GM15510 (cell line): ENCODE data around the gene CCL22.

Source experiments
- POLR2A ChIP-seq: IDR thresholded peaks from 3 replicates; pipeline ENCODE4 v1.6.1; 2011; ENCODE audit warnings: borderline replicate concordance; ENCODE audit not compliant: insufficient read length; ENCODE audit errors: extremely low read depth

The CCL22 gene

DNA sequence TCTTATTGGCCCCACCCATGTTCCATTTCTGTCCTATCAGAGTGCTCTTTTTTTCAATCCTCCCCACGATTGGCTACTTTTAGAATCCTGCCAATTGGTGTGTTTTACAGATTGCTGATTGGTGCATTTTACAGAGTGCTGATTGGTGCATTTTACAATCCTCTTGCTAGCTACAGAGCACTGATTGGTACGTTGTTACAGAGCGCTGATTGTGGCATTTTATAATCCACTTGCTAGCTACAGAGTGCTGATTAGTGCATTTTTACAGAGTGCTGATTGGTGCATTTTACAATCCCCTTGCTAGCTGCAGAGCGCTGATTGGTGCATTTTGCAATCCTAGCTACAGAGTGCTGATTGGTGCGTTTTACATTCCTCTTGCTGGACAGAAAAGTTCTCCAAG is 36.4 kb downstream of the CCL22 start:
- TF ChIP-seq POLR2A = no peak

GRCh38 chr16:57396786-57397185 is 38.2 kb downstream of the CCL22 start:
- TF ChIP-seq POLR2A = no peak

GRCh38 chr16:57401943-57402640 is 43.5 kb downstream of the CCL22 start:
- no peak for TF ChIP-seq POLR2A

- no peak for TF ChIP-seq POLR2A
Measured at GRCh38 chr16:57403965-57404817, 45.6 kb downstream of the CCL22 start, which contains the start of gene CCL17. Gene CCL17 (plus strand): TSS chr16:57404767. CDS start chr16:57413933, 9,166 bp downstream.

DNA sequence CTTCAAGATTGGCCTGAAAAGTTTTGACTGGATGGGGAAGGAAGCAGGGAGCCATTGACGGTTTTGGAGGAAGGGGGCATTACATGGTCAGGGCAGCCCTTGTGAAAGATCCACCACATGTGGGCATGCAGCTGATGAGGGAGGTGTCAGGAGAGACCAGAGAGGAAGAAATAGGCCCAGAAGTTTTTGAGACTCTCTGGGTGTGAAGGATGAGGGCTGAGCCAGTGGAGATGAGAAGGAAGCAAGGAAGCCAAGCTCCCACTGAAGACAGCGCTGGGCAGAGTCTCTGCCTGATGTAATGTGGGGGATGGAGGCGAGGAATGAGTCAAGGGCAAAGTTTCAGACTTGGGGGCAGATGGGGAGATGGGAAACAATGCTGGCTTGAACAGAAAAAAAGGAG is 46.5 kb downstream of the CCL22 start:
- no peak for TF ChIP-seq POLR2A

GRCh38 chr16:57406881-57407280 is 48.3 kb downstream of the CCL22 start:
- TF ChIP-seq POLR2A = no peak

DNA sequence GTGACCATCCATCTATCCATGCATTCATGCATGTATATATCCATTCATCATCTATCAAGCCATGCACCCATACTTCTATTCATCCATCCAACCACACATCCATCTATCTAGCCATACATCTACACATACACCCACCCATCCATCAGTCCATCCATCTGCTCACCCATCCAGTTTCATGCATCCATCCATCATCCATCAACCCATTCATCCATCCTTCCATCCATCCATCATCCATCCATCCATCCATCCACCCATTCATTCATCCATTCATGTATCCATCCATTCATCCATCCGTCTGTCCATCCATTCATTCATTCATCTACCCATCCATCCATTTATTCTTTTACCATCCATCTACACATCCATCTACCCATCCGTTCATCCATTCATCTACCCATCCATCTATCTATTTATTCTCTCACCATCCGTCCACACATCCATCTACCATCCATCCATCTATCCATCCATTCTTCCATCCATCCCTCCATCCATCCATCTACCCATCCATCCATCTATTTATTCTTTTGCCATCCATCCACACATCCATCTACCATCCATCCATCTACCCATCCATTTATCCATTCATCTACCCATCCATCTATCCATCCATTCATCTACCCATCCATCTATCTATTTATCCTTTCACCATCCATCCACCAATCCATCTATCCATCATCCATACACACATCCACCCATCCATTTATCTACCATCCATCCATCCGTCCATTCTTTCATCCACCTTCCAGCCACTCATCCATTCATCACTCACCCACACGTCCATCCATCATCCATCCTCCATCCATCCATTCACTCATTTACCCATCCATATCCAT is 49.2 kb downstream of the CCL22 start:
- no peak for TF ChIP-seq POLR2A

- no peak for TF ChIP-seq POLR2A
Measured at GRCh38 chr16:57409065-57409464, 50.5 kb downstream of the CCL22 start.

- TF ChIP-seq POLR2A = no peak
Measured at GRCh38 chr16:57409870-57410587, 51.4 kb downstream of the CCL22 start.

DNA sequence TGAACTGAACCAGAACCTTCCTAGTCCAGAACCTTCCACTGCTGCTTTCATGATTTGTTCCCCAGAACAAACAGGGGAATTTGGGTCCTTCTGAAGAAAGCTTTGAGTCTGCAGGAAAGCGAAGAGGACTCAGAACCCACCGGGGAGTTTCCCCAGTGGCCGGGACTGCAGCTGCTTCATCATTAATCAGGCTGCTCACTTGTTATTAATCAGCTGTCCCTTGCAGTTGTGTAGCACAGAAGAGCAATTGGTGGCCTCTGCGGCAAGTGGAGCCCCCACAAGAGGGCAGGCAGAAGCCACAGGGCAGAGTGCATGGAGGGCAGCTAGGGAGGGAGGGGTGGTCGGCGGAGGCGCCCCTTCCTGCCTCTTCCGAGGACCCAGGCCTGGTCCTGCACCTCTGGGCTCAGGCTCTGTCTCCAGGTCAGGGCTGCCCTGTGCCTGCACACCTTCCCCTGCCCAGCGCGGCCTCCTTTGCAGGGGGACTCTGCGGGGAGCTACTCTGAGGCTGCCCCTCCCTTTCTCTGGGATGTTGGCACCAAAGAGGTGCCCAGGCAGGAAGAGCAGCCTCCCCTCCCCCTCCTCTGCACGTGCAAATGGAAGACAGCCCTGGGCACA is 52.9 kb downstream of the CCL22 start:
- no peak for TF ChIP-seq POLR2A

DNA sequence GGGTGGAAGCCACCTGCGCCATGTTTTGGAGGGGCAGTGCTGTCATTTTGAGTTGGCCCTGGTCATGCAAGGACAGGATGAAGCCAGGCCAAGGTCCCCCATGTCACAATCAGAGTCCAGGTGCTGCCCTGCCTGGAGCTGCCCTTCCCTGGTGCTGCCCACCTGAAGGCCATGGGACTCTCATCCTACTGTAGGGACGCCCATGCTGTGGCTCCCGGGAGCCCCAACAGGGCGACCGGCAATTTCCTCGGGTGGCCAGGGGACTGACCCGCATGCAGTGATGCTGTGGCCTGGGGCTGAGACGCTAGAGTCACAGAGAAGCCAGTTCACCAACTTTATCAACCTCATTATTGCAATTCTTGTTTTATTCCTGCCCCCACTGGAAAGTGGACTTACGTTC is 54.0 kb downstream of the CCL22 start:
- TF ChIP-seq POLR2A = no peak

DNA sequence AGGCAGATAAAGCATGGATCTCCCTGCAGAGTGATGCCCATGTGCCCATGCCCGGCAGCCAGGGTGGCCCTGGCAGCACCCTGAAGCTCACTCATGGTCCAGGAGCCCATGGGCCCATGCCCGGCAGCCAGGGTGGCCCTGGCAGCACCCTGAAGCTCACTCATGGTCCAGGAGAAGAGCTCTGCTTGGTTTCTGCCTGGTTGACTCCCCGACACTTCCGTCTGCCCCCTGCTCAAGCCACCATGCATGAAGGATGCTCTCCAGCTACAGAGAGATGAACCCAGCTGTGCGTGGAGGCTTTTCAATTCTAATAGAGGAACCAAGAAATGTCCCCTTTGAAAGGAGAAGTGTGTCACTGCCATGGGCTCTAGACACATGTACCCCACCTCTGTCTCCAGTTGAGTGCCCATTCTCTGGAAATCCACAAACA is 54.7 kb downstream of the CCL22 start:
- no peak for TF ChIP-seq POLR2A

DNA sequence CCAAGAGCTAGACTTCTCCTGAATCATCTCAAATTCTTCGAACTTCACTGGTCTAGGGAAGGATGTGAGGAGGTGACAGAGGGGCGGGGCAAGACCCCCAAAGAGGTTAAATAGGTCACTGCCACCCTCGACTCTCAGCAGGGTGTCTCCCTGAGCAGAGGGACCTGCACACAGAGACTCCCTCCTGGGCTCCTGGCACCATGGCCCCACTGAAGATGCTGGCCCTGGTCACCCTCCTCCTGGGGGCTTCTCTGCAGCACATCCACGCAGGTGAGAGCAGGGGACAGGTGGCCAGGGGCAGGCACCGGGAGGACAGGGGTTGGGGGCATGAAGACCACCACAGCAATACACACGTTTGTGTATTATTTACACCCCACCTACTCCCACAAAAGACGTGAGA is 55.1 kb downstream of the CCL22 start:
- no peak for TF ChIP-seq POLR2A
